ENCODE data around the gene PSD. TPM values are rescaled to one million over a fixed set of nuclear protein-coding genes. Genes with fewer than 3 reads are reported as not detected.

The PSD gene
- total and polyA plus RNA-seq, 2 donors from 2014 or later = 1.2 to 2.2 TPM

GRCh38 chr10:102429468-102429867 is 10.9 kb upstream of the PSD start:
- intact Hi-C loops (cut with DNase I) = no loop called here
- no peak overlapping the region for H3K27ac ChIP-seq (ENCODE audit: low read depth in 2 of 2, low read length in 2 of 2)
- FAIRE-seq (no peak), DNase-seq (no peak)
- H3K9me3 ChIP-seq (ENCODE audit: control insufficient read depth in 2 of 3, insufficient read depth in 1 of 3, low read length in 3 of 3) = no peaks in the 10 kb centered on the region
- H3K36me3 ChIP-seq (ENCODE audit: control insufficient read depth in 2 of 3, insufficient read depth in 3 of 3, low read length in 3 of 3) = peaks cover 0 to 3% (median 2%) of the 10 kb centered on the region in 3 donors
- no peaks in the 10 kb centered on the region for H3K27me3 ChIP-seq (ENCODE audit: control insufficient read depth, insufficient read depth, low read length)
- H3K9ac ChIP-seq (ENCODE audit: low read length in 3 of 3) = no peak overlapping the region
- TF ChIP-seq CTCF (IDR thresholded peaks at IDR 0.05; ENCODE audit: borderline replicate concordance, extremely low read depth, insufficient read depth) = no peak
- peaks cover 0 to 9% (median 6%) of the 10 kb centered on the region in 3 donors for H3K4me1 ChIP-seq (ENCODE audit: control insufficient read depth in 2 of 3, insufficient read depth in 2 of 3, low read depth in 1 of 3, low read length in 3 of 3)
- no peak overlapping the region for H3K4me3 ChIP-seq (ENCODE audit: low read length in 3 of 3)

- Histone ChIP-seq H3K9me3 (ENCODE audit: control insufficient read depth in 2 of 3, insufficient read depth in 1 of 3, low read length in 3 of 3) (no peaks in the 10 kb centered on the region), H3K9ac (ENCODE audit: low read length in 3 of 3) (no peak overlapping the region), H3K4me3 (ENCODE audit: low read length in 3 of 3) (no peak overlapping the region), H3K36me3 (ENCODE audit: control insufficient read depth in 2 of 3, insufficient read depth in 3 of 3, low read length in 3 of 3) (peaks cover 0 to 11% (median 3%) of the 10 kb centered on the region in 3 donors), H3K27me3 (ENCODE audit: control insufficient read depth, insufficient read depth, low read length) (no peaks in the 10 kb centered on the region), H3K4me1 (ENCODE audit: control insufficient read depth in 2 of 3, insufficient read depth in 2 of 3, low read depth in 1 of 3, low read length in 3 of 3) (peaks cover 0 to 22% (median 8%) of the 10 kb centered on the region in 3 donors), H3K27ac (ENCODE audit: low read depth in 2 of 2, low read length in 2 of 2) (no peak overlapping the region)
- intact Hi-C loops (cut with DNase I) = no loop called here
- FAIRE-seq = no peak
- DNase-seq = no peak
- TF ChIP-seq CTCF (IDR thresholded peaks at IDR 0.05; ENCODE audit: borderline replicate concordance, extremely low read depth, insufficient read depth) = no peak
Observed at GRCh38 chr10:102426803-102427287, 8.3 kb upstream of the PSD start.

- no peak for FAIRE-seq
- intact Hi-C loops (cut with DNase I) = no loop called here
Observed at GRCh38 chr10:102425444-102425843, 6.9 kb upstream of the PSD start.

More at GRCh38 chr10:102425444-102425843, 6.9 kb upstream of the PSD start:
- Histone ChIP-seq H3K27me3 (ENCODE audit: control insufficient read depth, insufficient read depth, low read length) (no peaks in the 10 kb centered on the region), H3K27ac (ENCODE audit: low read depth in 2 of 2, low read length in 2 of 2) (no peak overlapping the region), H3K36me3 (ENCODE audit: control insufficient read depth in 2 of 3, insufficient read depth in 3 of 3, low read length in 3 of 3) (peaks cover 0 to 11% (median 3%) of the 10 kb centered on the region in 3 donors), H3K4me1 (ENCODE audit: control insufficient read depth in 2 of 3, insufficient read depth in 2 of 3, low read depth in 1 of 3, low read length in 3 of 3) (peaks cover 0 to 16% (median 5%) of the 10 kb centered on the region in 3 donors), H3K9me3 (ENCODE audit: control insufficient read depth in 2 of 3, insufficient read depth in 1 of 3, low read length in 3 of 3) (no peaks in the 10 kb centered on the region), H3K4me3 (ENCODE audit: low read length in 3 of 3) (no peak overlapping the region), H3K9ac (ENCODE audit: low read length in 3 of 3) (no peak overlapping the region)
- no peak for TF ChIP-seq CTCF (IDR thresholded peaks at IDR 0.05; ENCODE audit: borderline replicate concordance, extremely low read depth, insufficient read depth)
- no peak for DNase-seq

Data from kidney (tissue), 14 donors.